ENCODE data around the gene PRR3.

The PRR3 gene, protein sequence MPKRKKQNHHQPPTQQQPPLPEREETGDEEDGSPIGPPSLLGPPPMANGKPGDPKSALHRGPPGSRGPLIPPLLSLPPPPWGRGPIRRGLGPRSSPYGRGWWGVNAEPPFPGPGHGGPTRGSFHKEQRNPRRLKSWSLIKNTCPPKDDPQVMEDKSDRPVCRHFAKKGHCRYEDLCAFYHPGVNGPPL

DNA sequence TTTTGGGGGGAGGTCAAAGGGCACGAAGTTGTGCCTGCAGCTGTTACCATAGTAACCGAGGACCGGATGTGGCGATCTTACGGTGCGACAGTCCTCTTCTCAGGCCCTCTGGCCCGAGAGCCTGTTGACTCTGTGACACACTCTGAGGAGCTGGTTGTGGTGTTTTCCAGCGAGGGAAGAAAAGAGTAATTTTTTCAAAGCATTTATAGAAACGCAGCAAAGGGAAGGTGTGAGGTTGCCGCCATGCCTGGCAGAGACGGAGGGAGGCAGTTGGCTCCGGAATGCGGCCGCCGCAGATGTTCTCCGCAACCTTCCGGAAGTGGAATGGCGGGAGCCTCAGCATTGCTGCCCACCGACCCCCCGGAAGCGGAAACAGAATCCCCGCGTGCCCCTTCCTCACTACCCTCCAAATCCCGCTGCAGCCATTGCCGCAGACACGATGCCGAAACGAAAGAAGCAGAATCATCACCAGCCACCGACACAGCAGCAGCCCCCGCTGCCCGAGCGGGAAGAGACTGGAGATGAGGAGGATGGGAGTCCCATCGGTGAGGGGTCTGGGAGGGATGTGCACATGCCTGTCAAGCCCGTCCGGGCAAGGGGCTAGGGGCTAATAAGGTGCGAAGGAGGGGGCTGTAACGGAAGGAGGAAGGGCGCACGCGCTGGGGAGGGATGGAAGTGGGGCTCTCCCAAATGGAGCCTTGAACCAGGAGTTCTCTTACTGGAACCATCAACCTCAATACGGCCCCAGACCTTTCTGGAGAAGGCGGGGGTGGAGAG lies at the start of gene PRR3:
TSS of gene PRR3 (plus strand) at position 390 of the 777 bp plus-strand sequence. CDS start at position 440, 50 bp downstream.
- TF ChIP-seq, protein P1, sequence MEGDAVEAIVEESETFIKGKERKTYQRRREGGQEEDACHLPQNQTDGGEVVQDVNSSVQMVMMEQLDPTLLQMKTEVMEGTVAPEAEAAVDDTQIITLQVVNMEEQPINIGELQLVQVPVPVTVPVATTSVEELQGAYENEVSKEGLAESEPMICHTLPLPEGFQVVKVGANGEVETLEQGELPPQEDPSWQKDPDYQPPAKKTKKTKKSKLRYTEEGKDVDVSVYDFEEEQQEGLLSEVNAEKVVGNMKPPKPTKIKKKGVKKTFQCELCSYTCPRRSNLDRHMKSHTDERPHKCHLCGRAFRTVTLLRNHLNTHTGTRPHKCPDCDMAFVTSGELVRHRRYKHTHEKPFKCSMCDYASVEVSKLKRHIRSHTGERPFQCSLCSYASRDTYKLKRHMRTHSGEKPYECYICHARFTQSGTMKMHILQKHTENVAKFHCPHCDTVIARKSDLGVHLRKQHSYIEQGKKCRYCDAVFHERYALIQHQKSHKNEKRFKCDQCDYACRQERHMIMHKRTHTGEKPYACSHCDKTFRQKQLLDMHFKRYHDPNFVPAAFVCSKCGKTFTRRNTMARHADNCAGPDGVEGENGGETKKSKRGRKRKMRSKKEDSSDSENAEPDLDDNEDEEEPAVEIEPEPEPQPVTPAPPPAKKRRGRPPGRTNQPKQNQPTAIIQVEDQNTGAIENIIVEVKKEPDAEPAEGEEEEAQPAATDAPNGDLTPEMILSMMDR (IDR thresholded peaks at IDR 0.05): no peak

DNA sequence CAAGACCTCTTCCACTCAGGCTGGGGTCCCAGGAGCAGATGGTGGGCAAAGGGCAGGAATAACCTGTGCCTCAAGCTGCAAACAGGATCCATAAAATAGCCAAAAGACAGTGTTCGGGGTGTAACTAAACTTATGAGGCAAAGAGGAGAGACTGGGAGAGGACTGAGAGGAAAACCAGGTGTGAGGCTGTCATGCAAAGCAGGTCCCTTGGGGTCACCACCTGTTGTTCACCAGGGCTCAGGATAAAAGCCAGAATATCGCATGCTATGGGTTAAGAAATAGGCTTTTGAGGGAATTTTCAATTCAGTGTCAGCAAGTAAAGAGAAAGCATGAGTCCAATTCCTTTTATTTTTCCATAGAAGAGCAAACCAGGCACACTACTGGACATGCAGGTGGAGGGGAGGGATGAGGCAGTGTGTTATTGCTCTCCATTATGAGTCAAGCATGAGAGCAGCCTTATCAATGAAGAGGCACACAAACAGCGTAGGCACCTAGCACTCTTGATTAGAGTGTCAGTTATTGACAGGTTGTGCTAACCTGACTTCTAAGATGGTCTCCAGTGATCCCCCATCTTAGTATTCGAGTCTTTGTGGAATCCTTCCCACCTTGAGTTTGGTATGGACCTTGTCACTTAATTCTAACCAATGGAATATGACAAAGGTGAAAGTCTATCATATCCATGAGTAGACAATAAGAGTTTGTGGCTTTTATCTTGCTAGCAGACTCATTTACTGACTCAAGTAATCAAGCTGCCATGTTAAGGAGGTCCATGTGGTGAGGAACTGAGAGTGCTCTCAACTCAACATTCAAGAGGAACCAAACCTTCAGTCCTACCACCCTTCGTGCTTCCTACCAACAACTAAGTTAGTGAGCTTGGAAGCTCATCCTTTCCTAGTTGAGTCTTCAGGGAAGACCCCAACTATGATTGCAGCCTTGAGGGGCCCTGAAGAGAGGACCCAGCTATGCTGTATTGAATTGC lies 49.0 kb upstream of the PRR3 start:
- TF ChIP-seq, protein P1 (IDR thresholded peaks at IDR 0.05): no peak

GRCh38 chr6:30508890-30509736 lies 48.0 kb upstream of the PRR3 start:
- TF ChIP-seq, protein P1 (IDR thresholded peaks at IDR 0.05): no peak

DNA sequence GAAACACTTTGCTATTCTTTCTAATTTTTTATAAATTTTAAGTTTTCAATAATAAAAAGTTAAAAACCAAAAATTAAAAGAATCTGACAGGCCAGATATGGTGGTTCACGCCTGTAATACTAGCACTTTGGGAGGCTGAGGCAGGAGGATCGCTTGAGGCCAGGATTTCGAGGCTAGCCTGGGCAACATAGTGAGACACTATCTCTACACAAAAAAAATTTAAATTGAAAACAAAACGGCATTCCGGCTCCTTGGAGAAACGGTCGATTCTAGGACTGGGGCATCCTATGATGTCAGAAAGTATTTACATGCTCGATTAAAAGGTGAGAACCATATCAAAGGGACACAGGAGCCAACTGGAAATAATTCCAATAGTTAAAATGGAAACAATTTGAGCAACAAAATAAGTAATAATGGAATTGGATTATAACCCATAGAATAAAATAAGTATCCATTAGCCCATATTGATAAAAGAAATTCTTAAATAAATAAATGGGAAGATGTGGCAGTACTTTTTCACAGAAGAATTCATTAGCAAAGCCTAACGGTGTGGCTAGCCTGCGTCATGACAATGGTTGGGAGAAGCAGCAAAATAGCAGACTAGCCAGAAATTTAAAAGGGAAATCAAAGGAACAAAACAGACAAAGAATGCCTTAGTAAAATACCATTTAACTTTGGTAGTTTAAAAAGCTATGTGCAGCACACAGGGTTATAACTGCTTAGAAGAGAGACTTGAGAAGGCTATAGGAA lies 46.5 kb upstream of the PRR3 start:
- TF ChIP-seq, protein P1 (IDR thresholded peaks at IDR 0.05): no peak

DNA sequence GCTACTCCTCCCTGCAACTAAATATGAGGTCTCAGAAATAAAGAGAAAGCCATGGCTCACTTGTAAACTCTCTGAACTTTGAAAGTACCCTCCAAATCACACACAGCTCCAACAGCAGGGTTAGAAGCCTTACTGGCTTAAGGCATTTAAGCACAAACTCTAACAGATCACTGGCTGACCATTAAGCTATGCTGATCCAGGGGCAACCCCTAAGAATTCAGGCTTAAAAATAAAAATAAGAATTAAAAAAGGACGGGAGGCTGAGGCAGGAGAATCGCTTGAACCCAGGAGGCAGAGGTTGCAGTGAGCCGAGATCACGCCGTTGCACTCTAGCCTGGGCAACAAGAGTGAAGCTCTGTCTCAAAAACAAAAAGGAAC lies 45.9 kb upstream of the PRR3 start:
- TF ChIP-seq, protein P1 (IDR thresholded peaks at IDR 0.05): no peak

GRCh38 chr6:30513451-30513850 lies 43.6 kb upstream of the PRR3 start:
- TF ChIP-seq, protein P1 (IDR thresholded peaks at IDR 0.05): no peak

Data from LNCAP (cell line).